SK-MEL-5 (cell line): ENCODE results near the gene EEIG2. TPM values are rescaled to one million over a fixed set of nuclear protein-coding genes. Genes with fewer than 3 reads are reported as not detected.
"Not testable (repeated sequence)": the region's sequence is repeated elsewhere in the genome, so short reads cannot be mapped to it uniquely, and the experiment has no call there.

ENCODE experiments used
- DNase-seq: peaks from one replicate; pipeline ENCODE4 v3.0.0-alpha.2; 2016; ENCODE audit warnings: low read depth, low spot score
- in situ Hi-C: cut with HindIII; loops from 2 replicates; pipeline ENCODE4 v1.10.0; 2016; ENCODE audit warnings: low sequenced_read_pairs, high pct_unique_total_duplicates, low pct_unique_long_range_greater_than_20kb
- polyA plus RNA-seq, 2 experiments: library from polyadenylated mRNA; depleted of rRNA; stranded (reverse); fragments of >200 nt; gene quantifications; 2 replicates each; pipeline ENCODE4 v1.2.3, GENCODE V29; 2015
- total RNA-seq: library from RNA; depleted of rRNA; stranded (reverse); fragments of >200 nt; shearing (Covaris generic); gene quantifications from 2 replicates; pipeline ENCODE4 v1.2.3, GENCODE V29; 2014; rRNA removed

EEIG2 gene
- total RNA-seq = 36.0 and 38.5 TPM in 2 replicates
- polyA plus RNA-seq (2015; cell fraction: cytosol; rRNA removed) = 19.9 and 28.2 TPM in 2 replicates
- polyA plus RNA-seq (2015; cell fraction: nucleus; rRNA removed) = 25.2 and 26.7 TPM in 2 replicates

- in situ Hi-C loops = no loop called here
Observed at GRCh38 chr1:108559215-108560186, at the start of gene EEIG2. EEIG2 (plus strand) TSS chr1:108560100; CDS start chr1:108560429, 329 bp downstream.

GRCh38 chr1:108511764-108512163 is 48.1 kb upstream of the EEIG2 start:
- DNase-seq = no peak
- in situ Hi-C loops = no loop called here

More at GRCh38 chr1:108559215-108560186, at the start of gene EEIG2:
- DNase-seq = peak; percentile 90

- in situ Hi-C loops = no loop called here
- peak; percentile 54 for DNase-seq
Observed at GRCh38 chr1:108512239-108513043, 47.5 kb upstream of the EEIG2 start.

GRCh38 chr1:108513044-108513415 is 46.9 kb upstream of the EEIG2 start:
- in situ Hi-C loops = no loop called here
- DNase-seq = no peak

GRCh38 chr1:108513914-108514313 is 46.0 kb upstream of the EEIG2 start:
- DNase-seq, in situ Hi-C loops: not testable (repeated sequence)

GRCh38 chr1:108517301-108517897 is 42.5 kb upstream of the EEIG2 start:
- DNase-seq, in situ Hi-C loops: not testable (repeated sequence)

GRCh38 chr1:108521990-108522393 is 37.9 kb upstream of the EEIG2 start:
- no peak for DNase-seq
- in situ Hi-C loops = no loop called here

- DNase-seq = no peak
- in situ Hi-C loops = no loop called here
Observed at GRCh38 chr1:108523829-108524228, 36.1 kb upstream of the EEIG2 start.

- in situ Hi-C loops = no loop called here
Observed at GRCh38 chr1:108524676-108525075, 35.2 kb upstream of the EEIG2 start.

GRCh38 chr1:108527135-108527534 is 32.8 kb upstream of the EEIG2 start:
- DNase-seq = no peak
- in situ Hi-C loops = no loop called here

More at GRCh38 chr1:108524676-108525075, 35.2 kb upstream of the EEIG2 start:
- no peak for DNase-seq

GRCh38 chr1:108527837-108528236 is 32.1 kb upstream of the EEIG2 start:
- in situ Hi-C loops = no loop called here

GRCh38 chr1:108531444-108531843 is 28.5 kb upstream of the EEIG2 start:
- no peak for DNase-seq
- in situ Hi-C loops = no loop called here

More at GRCh38 chr1:108527837-108528236, 32.1 kb upstream of the EEIG2 start:
- no peak for DNase-seq

- DNase-seq = no peak
- in situ Hi-C loops = no loop called here
Observed at GRCh38 chr1:108532730-108533129, 27.2 kb upstream of the EEIG2 start.

GRCh38 chr1:108533351-108534083 is 26.4 kb upstream of the EEIG2 start:
- in situ Hi-C loops = no loop called here
- DNase-seq = no peak

GRCh38 chr1:108534759-108535158 is 25.1 kb upstream of the EEIG2 start:
- DNase-seq = no peak
- in situ Hi-C loops = no loop called here

GRCh38 chr1:108535315-108535897 is 24.5 kb upstream of the EEIG2 start:
- in situ Hi-C loops, DNase-seq: not testable (repeated sequence)

GRCh38 chr1:108536021-108536420 is 23.9 kb upstream of the EEIG2 start:
- DNase-seq, in situ Hi-C loops: not testable (repeated sequence)
